DOHH2 (cell line): Measurements from ENCODE around the gene SLC1A5.

Experiments
- H3F3A ChIP-seq: fragments of 200-600 bp; sonication (generic), shearing (Covaris generic); 2 replicates; pipeline ENCODE4 v1.6.0; 2016; ENCODE audit warnings: antibody characterized with exemption, mild to moderate bottlenecking; ENCODE audit not compliant: control insufficient read depth, insufficient read depth
- H3K27ac ChIP-seq: fragments of 200-600 bp; sonication (generic); 2 replicates; pipeline ENCODE4 v1.5.1; 2014; ENCODE audit warnings: low read depth, mild to moderate bottlenecking, low read length, moderate library complexity
- H3K27me3 ChIP-seq: fragments of 200-600 bp; sonication (generic); 2 replicates; pipeline ENCODE4 v1.6.1; 2014; ENCODE audit warnings: mild to moderate bottlenecking, low read length, mixed read lengths; ENCODE audit not compliant: control insufficient read depth
- H3K36me3 ChIP-seq: fragments of 200-600 bp; sonication (generic); 2 replicates; pipeline ENCODE4 v1.6.1; 2014; ENCODE audit warnings: mild to moderate bottlenecking, low read length, moderate library complexity, mixed read lengths; ENCODE audit not compliant: control insufficient read depth
- H3K4me1 ChIP-seq: fragments of 200-600 bp; sonication (generic); 2 replicates; pipeline ENCODE4 v1.6.1; 2014; ENCODE audit warnings: mild to moderate bottlenecking, low read length, mixed read lengths; ENCODE audit not compliant: control insufficient read depth
- H3K4me2 ChIP-seq: fragments of 200-600 bp; sonication (generic); 2 replicates; pipeline ENCODE4 v1.6.0; 2014; ENCODE audit warnings: mild to moderate bottlenecking, low read length, moderate library complexity
- H3K4me3 ChIP-seq: fragments of 200-600 bp; sonication (generic); 2 replicates; pipeline ENCODE4 v1.5.1; 2014; ENCODE audit warnings: mild to moderate bottlenecking, low read length, mixed read lengths
- H3K79me2 ChIP-seq: fragments of 200-600 bp; sonication (generic); 2 replicates; pipeline ENCODE4 v1.6.1; 2014; ENCODE audit warnings: mild to moderate bottlenecking, low read length, mixed read lengths; ENCODE audit not compliant: control insufficient read depth
- H3K9me2 ChIP-seq: fragments of 200-600 bp; sonication (generic); replicated peaks from 2 replicates; pipeline ENCODE4 v1.6.1; 2014; ENCODE audit warnings: mild to moderate bottlenecking, low read length, mixed read lengths; ENCODE audit not compliant: control insufficient read depth
- H3K9me3 ChIP-seq: fragments of 200-600 bp; sonication (generic); 2 replicates; pipeline ENCODE4 v1.6.1; 2014; ENCODE audit warnings: antibody characterized with exemption, low read length, mixed read lengths; ENCODE audit not compliant: control insufficient read depth, insufficient read depth
- H4K20me1 ChIP-seq: fragments of 200-600 bp; sonication (generic); 2 replicates; pipeline ENCODE4 v1.6.0; 2014; ENCODE audit warnings: low read depth, mild to moderate bottlenecking, antibody characterized with exemption, low read length, moderate library complexity; ENCODE audit not compliant: control insufficient read depth, insufficient read depth
- EZH2phosphoT487 ChIP-seq: fragments of 200-600 bp; sonication (generic); IDR thresholded peaks from 2 replicates; pipeline ENCODE4 v1.6.1; 2017; ENCODE audit warnings: borderline replicate concordance, mild to moderate bottlenecking, antibody characterized with exemption, low read length, moderate library complexity, mixed read lengths
- TF ChIP-seq, protein P1 (sequence below): fragments of 200-600 bp; sonication (generic); IDR thresholded peaks from one replicate; pipeline ENCODE4 v1.5.1; 2014; ENCODE audit warnings: antibody characterized with exemption, mild to moderate bottlenecking, low read depth, low read length; ENCODE audit not compliant: poor library complexity, severe bottlenecking

The SLC1A5 gene

DNA sequence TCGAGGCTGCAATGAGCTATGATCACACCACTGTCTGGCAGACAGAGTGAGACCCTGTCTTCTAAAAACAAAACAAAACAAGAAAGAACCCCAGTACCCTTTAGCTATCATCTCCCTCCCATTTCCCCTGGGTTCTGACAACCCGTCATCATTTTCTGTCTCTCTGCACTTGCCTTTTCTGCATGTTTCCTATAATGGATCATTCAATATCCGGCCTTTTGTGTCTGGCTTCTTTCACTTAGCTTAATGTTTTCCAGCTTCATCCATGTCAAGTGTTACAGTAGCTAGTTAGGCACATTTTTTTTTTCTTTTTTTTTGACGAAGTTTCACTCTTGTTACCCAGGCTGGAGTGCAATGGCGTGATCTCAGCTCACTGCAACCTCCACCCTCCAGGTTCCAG is 45.7 kb upstream of the SLC1A5 start:
- no peak overlapping the region for H3K4me3 ChIP-seq
- no peaks in the 10 kb centered on the region for H4K20me1 ChIP-seq
- TF ChIP-seq EZH2phosphoT487 = no peak
- TF ChIP-seq, protein P1, sequence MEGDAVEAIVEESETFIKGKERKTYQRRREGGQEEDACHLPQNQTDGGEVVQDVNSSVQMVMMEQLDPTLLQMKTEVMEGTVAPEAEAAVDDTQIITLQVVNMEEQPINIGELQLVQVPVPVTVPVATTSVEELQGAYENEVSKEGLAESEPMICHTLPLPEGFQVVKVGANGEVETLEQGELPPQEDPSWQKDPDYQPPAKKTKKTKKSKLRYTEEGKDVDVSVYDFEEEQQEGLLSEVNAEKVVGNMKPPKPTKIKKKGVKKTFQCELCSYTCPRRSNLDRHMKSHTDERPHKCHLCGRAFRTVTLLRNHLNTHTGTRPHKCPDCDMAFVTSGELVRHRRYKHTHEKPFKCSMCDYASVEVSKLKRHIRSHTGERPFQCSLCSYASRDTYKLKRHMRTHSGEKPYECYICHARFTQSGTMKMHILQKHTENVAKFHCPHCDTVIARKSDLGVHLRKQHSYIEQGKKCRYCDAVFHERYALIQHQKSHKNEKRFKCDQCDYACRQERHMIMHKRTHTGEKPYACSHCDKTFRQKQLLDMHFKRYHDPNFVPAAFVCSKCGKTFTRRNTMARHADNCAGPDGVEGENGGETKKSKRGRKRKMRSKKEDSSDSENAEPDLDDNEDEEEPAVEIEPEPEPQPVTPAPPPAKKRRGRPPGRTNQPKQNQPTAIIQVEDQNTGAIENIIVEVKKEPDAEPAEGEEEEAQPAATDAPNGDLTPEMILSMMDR = no peak
- no peaks in the 10 kb centered on the region for H3K9me3 ChIP-seq
- H3F3A ChIP-seq = no peaks in the 10 kb centered on the region
- no peaks in the 10 kb centered on the region for H3K79me2 ChIP-seq
- H3K27me3 ChIP-seq = no peaks in the 10 kb centered on the region
- no peaks in the 10 kb centered on the region for H3K4me1 ChIP-seq
- H3K4me2 ChIP-seq = no peak overlapping the region
- H3K9me2 ChIP-seq = no peaks in the 10 kb centered on the region
- H3K36me3 ChIP-seq = peaks cover 9% of the 10 kb centered on the region; the same call in 1 of the 2 replicates
- H3K27ac ChIP-seq = no peak overlapping the region

DNA sequence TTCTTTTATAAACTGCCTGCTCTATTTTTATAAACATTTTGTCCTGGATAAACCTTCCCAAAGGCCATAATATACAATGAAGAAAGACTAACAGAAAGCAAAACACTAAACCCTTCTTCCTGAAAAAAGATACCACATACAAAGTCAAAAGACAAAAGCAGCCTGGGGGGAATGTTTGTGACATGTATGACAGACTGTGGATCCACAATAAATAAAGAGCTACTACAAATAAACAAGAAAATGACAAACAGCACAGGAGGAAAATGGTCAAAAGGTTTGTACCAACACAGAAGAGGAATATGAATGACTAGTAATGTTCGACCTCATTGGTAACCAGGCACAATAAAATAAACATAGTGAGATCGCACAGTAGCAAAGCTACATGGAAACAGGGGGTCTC is 42.5 kb upstream of the SLC1A5 start:
- Histone ChIP-seq H3K27me3 (no peaks in the 10 kb centered on the region), H3K4me3 (no peak overlapping the region), H4K20me1 (no peaks in the 10 kb centered on the region), H3K36me3 (no peaks in the 10 kb centered on the region), H3K9me2 (no peaks in the 10 kb centered on the region), H3K27ac (no peak overlapping the region), H3K4me1 (peaks cover 6% of the 10 kb centered on the region), H3K79me2 (no peaks in the 10 kb centered on the region), H3K4me2 (no peak overlapping the region), H3F3A (no peaks in the 10 kb centered on the region), H3K9me3 (no peaks in the 10 kb centered on the region)
- no peak for TF ChIP-seq EZH2phosphoT487
- TF ChIP-seq, protein P1 = no peak

DNA sequence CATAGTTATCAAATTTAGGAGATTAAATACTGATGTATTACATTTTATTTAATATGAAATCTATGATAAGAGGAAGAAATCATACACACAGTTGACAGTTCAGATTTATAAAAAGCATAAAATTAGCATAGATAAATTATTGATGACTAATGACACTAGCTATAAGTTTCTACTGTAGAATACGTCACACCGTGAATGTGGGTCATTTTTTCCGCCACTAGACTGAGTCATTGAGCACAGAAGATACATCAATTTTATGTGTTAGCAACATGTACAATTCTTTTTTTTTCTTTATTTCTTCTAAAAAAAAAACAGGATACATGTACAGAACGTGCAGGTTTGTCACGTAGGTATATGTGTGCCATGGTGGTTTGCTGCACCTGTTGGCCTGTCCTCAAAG is 40.1 kb upstream of the SLC1A5 start:
- H3K36me3 ChIP-seq = no peaks in the 10 kb centered on the region
- no peaks in the 10 kb centered on the region for H3F3A ChIP-seq
- no peak overlapping the region for H3K4me3 ChIP-seq
- no peaks in the 10 kb centered on the region for H3K9me3 ChIP-seq
- no peak overlapping the region for H3K4me2 ChIP-seq
- H3K27ac ChIP-seq = no peak overlapping the region
- no peaks in the 10 kb centered on the region for H3K9me2 ChIP-seq
- no peaks in the 10 kb centered on the region for H3K27me3 ChIP-seq
- no peaks in the 10 kb centered on the region for H3K79me2 ChIP-seq
- H3K4me1 ChIP-seq = peaks cover 30% of the 10 kb centered on the region
- no peaks in the 10 kb centered on the region for H4K20me1 ChIP-seq
- TF ChIP-seq, protein P1 = no peak
- TF ChIP-seq EZH2phosphoT487 = no peak

DNA sequence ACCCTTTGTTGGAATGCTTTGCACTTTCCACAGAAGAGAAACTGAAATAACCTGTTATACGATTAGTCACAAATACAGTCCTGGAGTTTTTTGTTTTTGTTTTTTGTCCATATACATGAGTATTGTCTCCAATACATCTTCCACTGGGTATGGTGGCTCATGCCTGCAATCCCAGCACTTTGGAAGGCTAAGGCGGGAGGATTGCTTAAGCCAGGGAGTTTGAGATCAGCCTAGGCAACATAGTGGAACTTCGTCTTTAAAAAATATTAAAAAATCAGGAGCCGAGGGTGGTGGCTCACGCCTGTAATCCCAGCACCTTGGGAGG is 37.3 kb upstream of the SLC1A5 start:
- Histone ChIP-seq H3K27me3 (no peaks in the 10 kb centered on the region), H3K79me2 (no peaks in the 10 kb centered on the region), H3K4me3 (peak overlapping the region; percentile 52), H3K27ac (no peak overlapping the region), H3K4me1 (peaks cover 46% of the 10 kb centered on the region), H3K9me3 (no peaks in the 10 kb centered on the region), H3K9me2 (no peaks in the 10 kb centered on the region), H3F3A (peaks cover 3% of the 10 kb centered on the region; the same call in 1 of the 2 replicates), H4K20me1 (no peaks in the 10 kb centered on the region), H3K4me2 (peak overlapping the region; percentile 60), H3K36me3 (no peaks in the 10 kb centered on the region)
- no peak for TF ChIP-seq EZH2phosphoT487
- TF ChIP-seq, protein P1 = no peak
